A673 (cell line): ENCODE measurements around the gene OR10J1. TPM values are rescaled to one million over a fixed set of nuclear protein-coding genes. Genes with fewer than 3 reads are reported as not detected.

Source experiments
- BruUV-seq: library from RNA; stranded (reverse); fragments of 400-500 nt; replicated peaks from 2 replicates; lab custom pipeline; 2021; lab: Mats Ljungman, UMichigan
- CTCF ChIA-PET: fragments of 300-600 bp; sonication (Branson Sonifier 250); formaldehyde crosslinking; loops from one replicate; lab custom pipeline; 2022; ENCODE audit warnings: antibody characterized with exemption; lab: Charles Lee
- POLR2A ChIA-PET: fragments of 300-600 bp; sonication (Branson Sonifier 250); formaldehyde crosslinking; loops from one replicate; lab custom pipeline; 2022; ENCODE audit warnings: antibody characterized with exemption; ENCODE audit not compliant: low non-redundant PET; lab: Charles Lee
- DNase-seq: peaks from one replicate; pipeline ENCODE4 v3.0.0-alpha.2; 2015; ENCODE audit warnings: low spot score
- H3K27ac ChIP-seq: fragments of 200-600 bp; sonication (generic); 2 replicates; pipeline ENCODE4 v1.5.1; 2016; ENCODE audit warnings: mixed run types, low read depth, mild to moderate bottlenecking, mixed read lengths, antibody characterized with exemption, low read length; ENCODE audit not compliant: poor library complexity, severe bottlenecking
- H3K27me3 ChIP-seq: fragments of 200-600 bp; sonication (generic); replicated peaks from 2 replicates; pipeline ENCODE4 v1.6.1; 2017; ENCODE audit warnings: mixed run types, low read depth, mild to moderate bottlenecking, mixed read lengths, antibody characterized with exemption, low read length; ENCODE audit not compliant: insufficient read depth, poor library complexity
- H3K36me3 ChIP-seq: fragments of 200-600 bp; sonication (generic); 2 replicates; pipeline ENCODE4 v1.6.1; 2016; ENCODE audit warnings: mixed run types, mild to moderate bottlenecking, mixed read lengths, antibody characterized with exemption, low read length; ENCODE audit not compliant: insufficient read depth, poor library complexity, severe bottlenecking
- H3K4me1 ChIP-seq: fragments of 200-600 bp; sonication (generic); 2 replicates; pipeline ENCODE4 v1.6.1; 2017; ENCODE audit warnings: mixed run types, mild to moderate bottlenecking, mixed read lengths, antibody characterized with exemption, low read length; ENCODE audit not compliant: insufficient read depth, poor library complexity, severe bottlenecking
- H3K4me3 ChIP-seq: fragments of 200-600 bp; sonication (generic); 2 replicates; pipeline ENCODE4 v1.5.1; 2016; ENCODE audit warnings: low read depth, mixed run types, mild to moderate bottlenecking, mixed read lengths, low read length; ENCODE audit not compliant: poor library complexity, severe bottlenecking
- H3K9me3 ChIP-seq: fragments of 200-600 bp; sonication (generic); 2 replicates; pipeline ENCODE4 v1.6.1; 2016; ENCODE audit warnings: mixed run types, low read depth, mild to moderate bottlenecking, mixed read lengths, antibody characterized with exemption, low read length; ENCODE audit not compliant: poor library complexity, severe bottlenecking
- EZH2 ChIP-seq: fragments of 200-600 bp; sonication (generic); IDR thresholded peaks from 2 replicates; pipeline ENCODE4 v1.6.1; 2017; ENCODE audit warnings: borderline replicate concordance, low read depth, mild to moderate bottlenecking, mixed read lengths, antibody characterized with exemption, low read length; ENCODE audit not compliant: poor library complexity, severe bottlenecking
- intact Hi-C: fragments of 100-400 bp; cut with micrococcal nuclease; formaldehyde crosslinking; loops from one replicate; pipeline ENCODE4 v1.10.0; 2022; ENCODE audit not compliant: unreplicated experiment
- total RNA-seq: library from RNA; stranded (reverse); gene quantifications from 2 replicates; pipeline ENCODE4 v1.2.3, GENCODE V29; 2021
- TF ChIP-seq, protein P1 (sequence below): fragments of 300-800, 200-600 bp; sonication (generic); conservative IDR thresholded peaks from 2 replicates; pipeline ENCODE4 v1.5.1; 2017; ENCODE audit warnings: low read depth, mild to moderate bottlenecking, antibody characterized with exemption, low read length, moderate library complexity, mixed read lengths

Gene OR10J1
- total RNA-seq, 1 experiment from 2014 or later = not detected

DNA sequence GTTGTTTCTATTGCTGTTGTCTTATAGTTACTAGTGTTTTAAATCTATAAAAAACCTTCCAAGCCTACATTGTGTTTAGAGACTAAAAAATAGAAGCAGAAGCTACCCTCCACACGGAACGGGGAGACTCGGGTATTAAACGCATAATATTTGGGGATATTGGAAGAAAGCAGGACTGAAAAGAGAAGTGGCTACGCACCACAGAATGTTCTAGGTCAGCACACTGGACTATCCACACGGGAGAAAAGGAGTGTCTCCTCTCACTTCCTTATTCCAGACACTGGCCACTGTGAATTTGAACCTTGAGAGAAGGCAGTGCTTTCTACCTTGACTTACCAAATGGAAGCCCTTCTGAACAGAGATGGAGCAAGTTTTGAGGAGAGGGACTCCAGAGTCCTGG lies 8.5 kb upstream of the OR10J1 start:
- no peak overlapping the region for H3K4me3 ChIP-seq
- no peaks in the 10 kb centered on the region for H3K4me1 ChIP-seq
- H3K27me3 ChIP-seq = peaks cover 34% of the 10 kb centered on the region
- H3K9me3 ChIP-seq = no peaks in the 10 kb centered on the region
- no peak for DNase-seq
- CTCF ChIA-PET = no interaction called here
- H3K36me3 ChIP-seq = no peaks in the 10 kb centered on the region
- POLR2A ChIA-PET = no interaction called here
- no peak for TF ChIP-seq EZH2
- TF ChIP-seq, protein P1, sequence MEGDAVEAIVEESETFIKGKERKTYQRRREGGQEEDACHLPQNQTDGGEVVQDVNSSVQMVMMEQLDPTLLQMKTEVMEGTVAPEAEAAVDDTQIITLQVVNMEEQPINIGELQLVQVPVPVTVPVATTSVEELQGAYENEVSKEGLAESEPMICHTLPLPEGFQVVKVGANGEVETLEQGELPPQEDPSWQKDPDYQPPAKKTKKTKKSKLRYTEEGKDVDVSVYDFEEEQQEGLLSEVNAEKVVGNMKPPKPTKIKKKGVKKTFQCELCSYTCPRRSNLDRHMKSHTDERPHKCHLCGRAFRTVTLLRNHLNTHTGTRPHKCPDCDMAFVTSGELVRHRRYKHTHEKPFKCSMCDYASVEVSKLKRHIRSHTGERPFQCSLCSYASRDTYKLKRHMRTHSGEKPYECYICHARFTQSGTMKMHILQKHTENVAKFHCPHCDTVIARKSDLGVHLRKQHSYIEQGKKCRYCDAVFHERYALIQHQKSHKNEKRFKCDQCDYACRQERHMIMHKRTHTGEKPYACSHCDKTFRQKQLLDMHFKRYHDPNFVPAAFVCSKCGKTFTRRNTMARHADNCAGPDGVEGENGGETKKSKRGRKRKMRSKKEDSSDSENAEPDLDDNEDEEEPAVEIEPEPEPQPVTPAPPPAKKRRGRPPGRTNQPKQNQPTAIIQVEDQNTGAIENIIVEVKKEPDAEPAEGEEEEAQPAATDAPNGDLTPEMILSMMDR = no peak
- H3K27ac ChIP-seq = no peak overlapping the region
- intact Hi-C loops = no loop called here
- BruUV-seq = no TSS peak

DNA sequence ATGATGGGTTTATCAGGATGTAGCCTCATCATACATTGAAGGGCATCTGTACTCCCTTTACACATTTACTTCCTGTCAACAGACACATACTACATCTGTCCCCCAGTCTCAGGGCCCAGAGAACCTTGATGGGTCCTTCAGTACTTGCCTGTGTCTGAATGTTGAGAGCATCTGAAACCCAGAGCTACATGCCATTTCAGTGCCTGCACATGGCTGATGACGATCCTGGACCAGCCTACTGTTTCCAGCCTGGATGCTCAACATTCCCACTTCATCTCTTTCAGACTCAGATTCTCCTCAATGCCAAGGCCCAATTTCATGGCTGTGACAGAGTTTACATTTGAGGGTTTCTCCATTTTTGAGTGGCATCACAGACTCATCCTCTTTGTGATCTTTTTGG lies 7.6 kb upstream of the OR10J1 start, which contains the start of gene OR10J4:
OR10J4 (plus strand) TSS at position 301 of the 400 bp plus-strand sequence.
- H3K27me3 ChIP-seq = peaks cover 35% of the 10 kb centered on the region
- no TSS peak for BruUV-seq
- no peaks in the 10 kb centered on the region for H3K9me3 ChIP-seq
- intact Hi-C loops = no loop called here
- no peaks in the 10 kb centered on the region for H3K36me3 ChIP-seq
- no peaks in the 10 kb centered on the region for H3K4me1 ChIP-seq
- CTCF ChIA-PET = no interaction called here
- DNase-seq = no peak
- H3K4me3 ChIP-seq = no peak within 1 kb of the TSS
- no peak within 1 kb of the TSS for H3K27ac ChIP-seq
- POLR2A ChIA-PET = interaction anchor here (0.6 kb wide), 1 partner anchor 10 kb away, joined by 3 read pairs; no protein-coding TSS in a partner anchor
- TF ChIP-seq, protein P1 = no peak
- no peak for TF ChIP-seq EZH2

DNA sequence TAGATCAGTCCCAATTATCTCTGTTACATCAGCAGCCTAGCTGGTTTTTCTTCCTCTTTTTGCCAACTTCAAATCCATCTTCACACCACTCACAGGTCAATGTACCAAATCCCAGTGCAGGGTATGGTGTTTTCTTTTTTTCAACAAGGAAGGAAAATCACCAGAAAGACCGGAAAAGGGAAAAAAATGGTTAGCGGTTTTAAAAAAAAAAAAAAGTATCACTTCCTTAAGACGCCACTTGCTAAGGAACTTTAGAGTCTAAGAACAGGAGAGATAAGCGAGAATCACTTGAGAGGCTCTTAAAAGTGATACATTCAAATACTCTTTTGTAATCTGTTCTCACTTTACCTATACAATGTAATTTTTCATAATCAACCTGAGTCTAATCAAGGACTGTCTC lies 3.1 kb upstream of the OR10J1 start:
- DNase-seq = no peak
- intact Hi-C loops = no loop called here
- Histone ChIP-seq H3K4me1 (no peaks in the 10 kb centered on the region), H3K27me3 (peaks cover 58% of the 10 kb centered on the region), H3K9me3 (no peaks in the 10 kb centered on the region), H3K27ac (no peak overlapping the region), H3K4me3 (no peak overlapping the region), H3K36me3 (no peaks in the 10 kb centered on the region)
- CTCF ChIA-PET = no interaction called here
- no TSS peak for BruUV-seq
- no peak for TF ChIP-seq EZH2
- TF ChIP-seq, protein P1 = no peak
- POLR2A ChIA-PET = no interaction called here
